Ishikawa (cell line): ENCODE data around the gene AP3B2.

Source experiments
- EGR1 ChIP-seq: IDR thresholded peaks from 2 replicates; pipeline ENCODE4 v1.6.1; 2012
- TAF1 ChIP-seq: IDR thresholded peaks from 2 replicates; pipeline ENCODE4 v1.6.1; 2012; ENCODE audit warnings: low read depth, mild to moderate bottlenecking

GRCh38 chr15:82751308-82751707 lies 41.6 kb upstream of the AP3B2 start:
- no peak for TF ChIP-seq EGR1
- TF ChIP-seq TAF1, result no peak
